ENCODE data around the gene GATAD2A.

GATAD2A gene

GRCh38 chr19:19535311-19536191, 130.1 kb downstream of the GATAD2A start:
- DNase-seq (ENCODE audit: low read depth in 1 of 2, low spot score in 1 of 2): no peak
- H3K27me3 ChIP-seq (ENCODE audit: insufficient read depth, poor library complexity, severe bottlenecking): no peaks in the 10 kb centered on the region
- TF ChIP-seq, protein P1, sequence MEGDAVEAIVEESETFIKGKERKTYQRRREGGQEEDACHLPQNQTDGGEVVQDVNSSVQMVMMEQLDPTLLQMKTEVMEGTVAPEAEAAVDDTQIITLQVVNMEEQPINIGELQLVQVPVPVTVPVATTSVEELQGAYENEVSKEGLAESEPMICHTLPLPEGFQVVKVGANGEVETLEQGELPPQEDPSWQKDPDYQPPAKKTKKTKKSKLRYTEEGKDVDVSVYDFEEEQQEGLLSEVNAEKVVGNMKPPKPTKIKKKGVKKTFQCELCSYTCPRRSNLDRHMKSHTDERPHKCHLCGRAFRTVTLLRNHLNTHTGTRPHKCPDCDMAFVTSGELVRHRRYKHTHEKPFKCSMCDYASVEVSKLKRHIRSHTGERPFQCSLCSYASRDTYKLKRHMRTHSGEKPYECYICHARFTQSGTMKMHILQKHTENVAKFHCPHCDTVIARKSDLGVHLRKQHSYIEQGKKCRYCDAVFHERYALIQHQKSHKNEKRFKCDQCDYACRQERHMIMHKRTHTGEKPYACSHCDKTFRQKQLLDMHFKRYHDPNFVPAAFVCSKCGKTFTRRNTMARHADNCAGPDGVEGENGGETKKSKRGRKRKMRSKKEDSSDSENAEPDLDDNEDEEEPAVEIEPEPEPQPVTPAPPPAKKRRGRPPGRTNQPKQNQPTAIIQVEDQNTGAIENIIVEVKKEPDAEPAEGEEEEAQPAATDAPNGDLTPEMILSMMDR (IDR thresholded peaks at IDR 0.05; ENCODE audit: insufficient read depth, low read length): no peak
- no peak for TF ChIP-seq SPI1 (IDR thresholded peaks at IDR 0.05; ENCODE audit: borderline replicate concordance, low read depth)
- no peak for TF ChIP-seq GABPA (IDR thresholded peaks at IDR 0.05; ENCODE audit: low read depth)
- TF ChIP-seq, protein P2, sequence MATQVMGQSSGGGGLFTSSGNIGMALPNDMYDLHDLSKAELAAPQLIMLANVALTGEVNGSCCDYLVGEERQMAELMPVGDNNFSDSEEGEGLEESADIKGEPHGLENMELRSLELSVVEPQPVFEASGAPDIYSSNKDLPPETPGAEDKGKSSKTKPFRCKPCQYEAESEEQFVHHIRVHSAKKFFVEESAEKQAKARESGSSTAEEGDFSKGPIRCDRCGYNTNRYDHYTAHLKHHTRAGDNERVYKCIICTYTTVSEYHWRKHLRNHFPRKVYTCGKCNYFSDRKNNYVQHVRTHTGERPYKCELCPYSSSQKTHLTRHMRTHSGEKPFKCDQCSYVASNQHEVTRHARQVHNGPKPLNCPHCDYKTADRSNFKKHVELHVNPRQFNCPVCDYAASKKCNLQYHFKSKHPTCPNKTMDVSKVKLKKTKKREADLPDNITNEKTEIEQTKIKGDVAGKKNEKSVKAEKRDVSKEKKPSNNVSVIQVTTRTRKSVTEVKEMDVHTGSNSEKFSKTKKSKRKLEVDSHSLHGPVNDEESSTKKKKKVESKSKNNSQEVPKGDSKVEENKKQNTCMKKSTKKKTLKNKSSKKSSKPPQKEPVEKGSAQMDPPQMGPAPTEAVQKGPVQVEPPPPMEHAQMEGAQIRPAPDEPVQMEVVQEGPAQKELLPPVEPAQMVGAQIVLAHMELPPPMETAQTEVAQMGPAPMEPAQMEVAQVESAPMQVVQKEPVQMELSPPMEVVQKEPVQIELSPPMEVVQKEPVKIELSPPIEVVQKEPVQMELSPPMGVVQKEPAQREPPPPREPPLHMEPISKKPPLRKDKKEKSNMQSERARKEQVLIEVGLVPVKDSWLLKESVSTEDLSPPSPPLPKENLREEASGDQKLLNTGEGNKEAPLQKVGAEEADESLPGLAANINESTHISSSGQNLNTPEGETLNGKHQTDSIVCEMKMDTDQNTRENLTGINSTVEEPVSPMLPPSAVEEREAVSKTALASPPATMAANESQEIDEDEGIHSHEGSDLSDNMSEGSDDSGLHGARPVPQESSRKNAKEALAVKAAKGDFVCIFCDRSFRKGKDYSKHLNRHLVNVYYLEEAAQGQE (IDR thresholded peaks at IDR 0.05; ENCODE audit: insufficient replicate concordance, low read depth): no peak
- TF ChIP-seq POLR2AphosphoS5 (IDR thresholded peaks at IDR 0.05; ENCODE audit: low read depth): no peak
- H3K27ac ChIP-seq (replicated peaks): no peak overlapping the region
- H3K4me3 ChIP-seq (replicated peaks; ENCODE audit: insufficient read depth, low read length): no peak overlapping the region

DNA sequence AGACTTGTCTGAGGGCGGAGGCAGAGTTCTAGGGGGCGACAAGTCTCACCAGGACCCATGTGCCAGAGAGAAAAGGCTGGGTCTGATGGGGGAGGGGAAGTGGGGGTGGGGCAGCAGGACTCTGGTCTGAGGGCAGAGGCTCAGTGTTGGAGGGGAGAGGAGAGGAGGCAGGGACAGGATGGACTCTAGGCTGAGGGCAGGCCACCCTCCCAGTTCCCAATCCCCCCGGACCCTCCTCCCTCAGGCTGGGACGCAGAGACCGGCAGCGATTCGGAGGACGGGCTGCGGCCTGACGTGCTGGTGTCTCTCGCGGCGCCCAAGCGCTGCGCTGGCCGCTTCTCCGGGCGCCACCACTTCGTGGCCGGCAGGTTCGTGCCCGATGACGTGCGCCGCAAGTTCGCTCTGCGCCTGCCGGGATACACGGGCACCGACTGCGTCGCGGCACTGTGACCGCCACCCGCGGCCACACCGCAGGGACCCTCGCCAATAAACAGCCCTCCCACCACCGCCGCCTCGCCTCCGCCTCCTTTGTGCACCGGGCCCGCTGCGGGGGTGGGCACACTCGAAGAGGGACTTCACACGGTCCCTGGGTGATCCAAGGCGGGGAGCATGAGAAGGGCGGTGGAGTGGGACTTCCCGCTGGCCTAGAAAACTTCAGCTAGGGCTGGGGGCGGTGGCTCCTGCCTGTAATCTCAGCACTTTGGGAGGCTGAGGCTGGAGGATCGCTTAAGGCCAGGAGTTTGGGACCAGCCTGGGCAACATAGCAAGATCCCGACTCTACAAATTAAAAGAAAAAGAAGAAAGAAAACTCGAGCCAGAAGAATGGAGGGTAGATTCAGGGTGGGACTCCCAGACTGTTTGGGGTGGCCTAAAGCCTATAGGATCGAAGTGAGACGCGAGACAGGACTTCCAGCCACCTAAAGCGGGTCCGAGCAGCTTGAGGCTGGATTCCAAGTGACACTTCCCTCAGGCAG, 131.9 kb downstream of the GATAD2A start:
- DNase-seq (ENCODE audit: low read depth in 1 of 2, low spot score in 1 of 2): no peak
- Histone ChIP-seq H3K4me3 (replicated peaks; ENCODE audit: insufficient read depth, low read length) (no peak overlapping the region), H3K27me3 (ENCODE audit: insufficient read depth, poor library complexity, severe bottlenecking) (no peaks in the 10 kb centered on the region), H3K27ac (replicated peaks) (no peak overlapping the region)
- TF ChIP-seq POLR2AphosphoS5 (IDR thresholded peaks at IDR 0.05; ENCODE audit: low read depth) (no peak), SPI1 (IDR thresholded peaks at IDR 0.05; ENCODE audit: borderline replicate concordance, low read depth) (no peak), GABPA (IDR thresholded peaks at IDR 0.05; ENCODE audit: low read depth) (no peak)
- TF ChIP-seq, protein P1 (IDR thresholded peaks at IDR 0.05; ENCODE audit: insufficient read depth, low read length): no peak
- TF ChIP-seq, protein P2 (IDR thresholded peaks at IDR 0.05; ENCODE audit: insufficient replicate concordance, low read depth): no peak

- no peak for DNase-seq (ENCODE audit: low read depth in 1 of 2, low spot score in 1 of 2)
- TF ChIP-seq SPI1 (IDR thresholded peaks at IDR 0.05; ENCODE audit: borderline replicate concordance, low read depth): no peak
- TF ChIP-seq, protein P1 (IDR thresholded peaks at IDR 0.05; ENCODE audit: insufficient read depth, low read length): no peak
These were observed 132.7 kb downstream of the GATAD2A start, which contains the start of gene CILP2 for GRCh38 chr19:19538061-19538784. CILP2 (plus strand) TSS chr19:19538265; CDS start chr19:19538350, 85 bp downstream.

More at GRCh38 chr19:19538061-19538784, 132.7 kb downstream of the GATAD2A start, which contains the start of gene CILP2:
- H3K27ac ChIP-seq (replicated peaks): no peak within 1 kb of the TSS
- H3K27me3 ChIP-seq (ENCODE audit: insufficient read depth, poor library complexity, severe bottlenecking): no peaks in the 10 kb centered on the region
- no peak within 1 kb of the TSS for H3K4me3 ChIP-seq (replicated peaks; ENCODE audit: insufficient read depth, low read length)
